K562 (cell line): ENCODE results near the gene BNIP5. TPM values are rescaled to one million over a fixed set of nuclear protein-coding genes. Genes with fewer than 3 reads are reported as not detected.

Experiments used
- CBX1 ChIP-seq: sonication (generic); IDR thresholded peaks from 2 replicates; pipeline ENCODE4 v1.6.1; 2016; ENCODE audit warnings: antibody characterized with exemption, low read depth, mild to moderate bottlenecking
- CBX8 ChIP-seq: fragments of 200-600 bp; sonication (generic); IDR thresholded peaks from 2 replicates; pipeline ENCODE4 v1.6.1; 2012; ENCODE audit warnings: borderline replicate concordance, mixed run types, low read depth, mild to moderate bottlenecking, moderate library complexity, mixed read lengths, low read length, control low read depth, inconsistent platforms; ENCODE audit not compliant: poor library complexity, severe bottlenecking; ENCODE audit errors: extremely low read depth
- FOXP1 ChIP-seq: sonication (generic); formaldehyde crosslinking; IDR thresholded peaks from 2 replicates; pipeline ENCODE4 v1.8.0; 2022; ENCODE audit warnings: mild to moderate bottlenecking, missing genetic modification reagents
- HDAC1 ChIP-seq, 2 experiments: fragments of 450-650 bp; IDR thresholded peaks; 2 replicates each; pipeline ENCODE4 v1.6.1; 2016 to 2017; ENCODE audit warnings: inconsistent platforms in 1 of 2, mild to moderate bottlenecking in 1 of 2, moderate library complexity in 1 of 2
- HIVEP1 ChIP-seq: fragments of 250-450 bp; sonication (Bioruptor Pico); IDR thresholded peaks from 2 replicates; pipeline ENCODE4 v1.4.0; 2020; ENCODE audit warnings: mild to moderate bottlenecking
- HNRNPK ChIP-seq: fragments of 200-400 bp; formaldehyde crosslinking; IDR thresholded peaks from one replicate; pipeline ENCODE4 v1.6.1; 2018; ENCODE audit warnings: mild to moderate bottlenecking, low read depth, low read length; ENCODE audit not compliant: poor library complexity, severe bottlenecking
- KAT7 ChIP-seq: sonication (generic); formaldehyde crosslinking; IDR thresholded peaks from 2 replicates; pipeline ENCODE4 v1.8.0; 2022; ENCODE audit warnings: missing genetic modification reagents, mild to moderate bottlenecking, borderline replicate concordance
- LCOR ChIP-seq: sonication (generic); formaldehyde crosslinking; IDR thresholded peaks from 2 replicates; pipeline ENCODE4 v1.8.0; 2022; ENCODE audit warnings: mild to moderate bottlenecking, missing genetic modification reagents
- MCM5 ChIP-seq: fragments of 450-650 bp; IDR thresholded peaks from 2 replicates; pipeline ENCODE4 v1.6.1; 2016; ENCODE audit warnings: low read depth
- NONO ChIP-seq, 2 experiments: fragments of 200-400 bp in 1 of 2; fragments of 450-650 bp in 1 of 2; formaldehyde crosslinking in 1 of 2; IDR thresholded peaks; 2 replicates each; pipeline ENCODE4 v1.6.1; 2017; ENCODE audit warnings: low read depth in 2 of 2, mild to moderate bottlenecking in 2 of 2, moderate library complexity in 2 of 2, low read length in 1 of 2
- NR2C1 ChIP-seq, 2 experiments: fragments of 450-650 bp; IDR thresholded peaks; 2 replicates each; pipeline ENCODE4 v1.6.1; 2017; ENCODE audit warnings: mild to moderate bottlenecking in 2 of 2, antibody characterized with exemption in 1 of 2, inconsistent platforms in 1 of 2, missing compliant biosample characterization in 1 of 2, missing genetic modification characterization in 1 of 2
- OTX1 ChIP-seq: fragments of 450-650 bp; formaldehyde crosslinking; IDR thresholded peaks from 2 replicates; pipeline ENCODE4 v1.4.0; 2022; ENCODE audit warnings: mild to moderate bottlenecking
- POLR2H ChIP-seq: IDR thresholded peaks from 2 replicates; pipeline ENCODE4 v1.6.1; 2016; ENCODE audit warnings: missing genetic modification characterization, low read depth, mild to moderate bottlenecking, control low read depth, missing compliant biosample characterization, moderate library complexity
- PYGO2 ChIP-seq: fragments of 450-650 bp; IDR thresholded peaks from 2 replicates; pipeline ENCODE4 v1.6.1; 2016; ENCODE audit warnings: mild to moderate bottlenecking, missing genetic modification characterization, moderate library complexity, missing compliant biosample characterization
- RBM39 ChIP-seq: fragments of 200-400 bp; formaldehyde crosslinking; optimal IDR thresholded peaks from 2 replicates; pipeline ENCODE3; 2018; ENCODE audit warnings: low read depth, low read length
- SIN3A ChIP-seq, 2 experiments: fragments of 150-350 bp in 1 of 2; IDR thresholded peaks; 2 replicates each; pipeline ENCODE4 v1.6.1; 2011 to 2016; ENCODE audit warnings: borderline replicate concordance in 2 of 2, low read depth in 2 of 2, low read length in 2 of 2, mild to moderate bottlenecking in 2 of 2, moderate library complexity in 2 of 2; ENCODE audit not compliant: control insufficient read depth in 1 of 2
- TEAD1 ChIP-seq, 2 experiments: fragments of 450-650 bp in 1 of 2; sonication (generic) in 1 of 2; formaldehyde crosslinking; IDR thresholded peaks; 2 replicates each; pipeline versions ENCODE4 v1.4.0 to v1.8.0; 2020 to 2022; ENCODE audit warnings: mild to moderate bottlenecking in 2 of 2, missing genetic modification reagents in 1 of 2
- TSC22D4 ChIP-seq: fragments of 450-650 bp; IDR thresholded peaks from 2 replicates; pipeline ENCODE4 v1.6.1; 2016; ENCODE audit warnings: missing genetic modification characterization, missing biosample characterization, control low read depth
- ZNF561 ChIP-seq: fragments of 450-650 bp; formaldehyde crosslinking; conservative IDR thresholded peaks from 2 replicates; pipeline ENCODE4 v1.4.0; 2020; ENCODE audit warnings: mild to moderate bottlenecking, moderate library complexity
- ZNF668 ChIP-seq: fragments of 250-450 bp; sonication (Bioruptor Pico); IDR thresholded peaks from 2 replicates; pipeline ENCODE4 v1.8.0; 2022; ENCODE audit warnings: mild to moderate bottlenecking, inconsistent platforms
- ZNF780A ChIP-seq: fragments of 250-450 bp; sonication (Bioruptor Pico); IDR thresholded peaks from 2 replicates; pipeline ENCODE4 v1.5.0; 2021; ENCODE audit warnings: mild to moderate bottlenecking
- ZSCAN29 ChIP-seq: fragments of 450-650 bp; IDR thresholded peaks from 2 replicates; pipeline ENCODE4 v1.6.1; 2017
- ZZZ3 ChIP-seq: fragments of 450-650 bp; IDR thresholded peaks from 2 replicates; pipeline ENCODE4 v1.6.1; 2016; ENCODE audit warnings: antibody characterized with exemption, mild to moderate bottlenecking, moderate library complexity
- polyA plus RNA-seq, 8 experiments: library from polyadenylated mRNA; depleted of rRNA in 4 of 8; stranded (reverse) in 5 of 8; unstranded in 3 of 8; fragments of >200 nt; fragmentation: Nextera tagmentation in 2 of 8; fragmentation: Illumina TruSeq in 1 of 8; extraction: Ambion mirVana in 2 of 8; extraction: Trizol in 1 of 8; gene quantifications; 2 replicates each; pipeline versions ENCODE4 v1.2.1 to v1.2.3, GENCODE V29; 2011 to 2014; ENCODE audit warnings: inconsistent platforms in 1 of 8, missing spikeins in 1 of 8
- total RNA-seq, 7 experiments: library from RNA; depleted of rRNA in 6 of 7; stranded (reverse); fragments of >200 nt in 6 of 7; fragmentation: Illumina TruSeq in 2 of 7; extraction: Trizol in 2 of 7; gene quantifications; 2 replicates each; pipeline versions ENCODE4 v1.2.1 to v1.2.3, GENCODE V29; 2011 to 2021; ENCODE audit warnings: low replicate concordance in 1 of 7
- TF ChIP-seq, protein P1 (sequence below): fragments of 450-650 bp; IDR thresholded peaks from 2 replicates; pipeline ENCODE4 v1.6.1; 2018; ENCODE audit warnings: mild to moderate bottlenecking, low read depth; ENCODE audit not compliant: partially characterized antibody
- TF ChIP-seq, protein P2 (sequence below): fragments of 250-450 bp; sonication (Bioruptor Pico); IDR thresholded peaks from 2 replicates; pipeline ENCODE4 v1.8.0; 2022; ENCODE audit warnings: inconsistent platforms

BNIP5 gene
- total and polyA plus RNA-seq, 9 of the 15 experiments (the other 6 are each of a cell fraction or from before 2014, with no cell fraction given): not detected

DNA sequence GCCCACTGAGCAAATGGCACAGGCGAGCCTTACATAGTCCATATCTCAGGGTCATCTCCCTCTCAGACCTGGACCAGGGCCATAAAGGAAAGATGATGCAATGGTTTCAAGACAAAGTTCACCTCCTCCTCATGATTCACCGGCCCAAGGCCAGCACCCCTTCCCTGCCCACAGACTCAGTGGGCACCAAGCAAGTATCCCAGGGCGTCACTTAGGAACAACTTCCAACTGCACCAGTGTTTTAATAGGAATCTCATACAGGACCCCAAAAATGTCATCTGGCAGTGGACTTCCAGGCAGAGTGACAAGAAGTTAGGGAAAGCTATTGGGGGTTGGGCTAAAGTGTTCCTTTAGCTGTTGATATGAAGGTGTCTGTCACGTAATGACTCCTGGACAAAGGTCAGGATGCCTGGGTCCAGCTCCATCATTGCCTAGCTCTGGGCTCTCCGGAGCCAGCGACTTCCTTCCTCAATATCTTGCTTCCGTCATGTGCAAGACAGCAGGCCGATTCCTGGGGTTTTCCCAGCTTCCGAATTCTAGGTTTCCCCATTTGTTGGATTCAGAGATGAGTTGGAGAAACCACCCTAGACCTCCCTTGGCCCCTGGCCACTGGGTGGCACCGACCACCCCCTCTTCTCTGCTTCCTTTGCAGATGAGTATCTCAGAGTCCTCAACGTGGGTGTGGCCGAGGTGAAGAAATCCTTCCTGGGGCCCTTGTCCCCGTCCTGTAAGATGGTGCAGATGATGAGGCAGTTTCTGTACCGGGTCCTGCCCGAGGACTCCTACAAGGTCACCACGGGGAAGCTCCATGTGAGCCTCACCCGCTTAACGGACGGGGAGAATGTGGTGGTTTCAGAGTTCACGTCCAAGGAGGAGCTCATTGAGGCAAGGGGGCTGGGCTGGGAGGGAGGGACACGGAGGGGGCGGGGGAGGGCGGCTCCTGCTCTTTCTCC, 45.7 kb downstream of the BNIP5 start (continued):
- TF ChIP-seq ZNF780A (no peak), ZZZ3 (no peak), FOXP1 (CRISPR knock-in tag) (no peak), TSC22D4 (tag) (no peak), KAT7 (CRISPR knock-in tag) (no peak), OTX1 (CRISPR knock-in tag) (no peak), MCM5 (no peak), ZSCAN29 (no peak), RBM39 (no peak), LCOR (CRISPR knock-in tag) (no peak), HNRNPK (no peak), NR2C1 (IDR thresholded peaks at IDR 0.05) (no peak), NR2C1 (tag; IDR thresholded peaks at IDR 0.05) (peak; percentile 68), SIN3A (IDR thresholded peaks at IDR 0.05; ENCODE audit: borderline replicate concordance in 2 of 2, control insufficient read depth in 1 of 2, low read depth in 2 of 2, low read length in 2 of 2) (no peak), NONO (IDR thresholded peaks at IDR 0.05; ENCODE audit: low read depth in 2 of 2, low read length in 1 of 2) (no peak), HIVEP1 (CRISPR knock-in tag) (no peak), PYGO2 (tag) (no peak), ZNF561 (CRISPR knock-in tag) (no peak), CBX1 (no peak), ZNF668 (CRISPR knock-in tag) (no peak), POLR2H (tag) (peak; percentile 41; the same call in 1 of the 2 replicates), HDAC1 (IDR thresholded peaks at IDR 0.05) (0 out of 4 replicates have a peak, but pooled peaks of 1 of the 2 experiments have one; percentile 4), TEAD1 (CRISPR knock-in tag; IDR thresholded peaks at IDR 0.05) (no peak), CBX8 (no peak)
- TF ChIP-seq, protein P1, sequence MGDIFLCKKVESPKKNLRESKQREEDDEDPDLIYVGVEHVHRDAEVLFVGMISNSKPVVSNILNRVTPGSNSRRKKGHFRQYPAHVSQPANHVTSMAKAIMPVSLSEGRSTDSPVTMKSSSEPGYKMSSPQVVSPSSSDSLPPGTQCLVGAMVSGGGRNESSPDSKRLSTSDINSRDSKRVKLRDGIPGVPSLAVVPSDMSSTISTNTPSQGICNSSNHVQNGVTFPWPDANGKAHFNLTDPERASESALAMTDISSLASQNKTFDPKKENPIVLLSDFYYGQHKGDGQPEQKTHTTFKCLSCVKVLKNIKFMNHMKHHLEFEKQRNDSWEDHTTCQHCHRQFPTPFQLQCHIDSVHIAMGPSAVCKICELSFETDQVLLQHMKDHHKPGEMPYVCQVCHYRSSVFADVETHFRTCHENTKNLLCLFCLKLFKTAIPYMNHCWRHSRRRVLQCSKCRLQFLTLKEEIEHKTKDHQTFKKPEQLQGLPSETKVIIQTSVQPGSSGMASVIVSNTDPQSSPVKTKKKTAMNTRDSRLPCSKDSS: no peak
- TF ChIP-seq, protein P2, sequence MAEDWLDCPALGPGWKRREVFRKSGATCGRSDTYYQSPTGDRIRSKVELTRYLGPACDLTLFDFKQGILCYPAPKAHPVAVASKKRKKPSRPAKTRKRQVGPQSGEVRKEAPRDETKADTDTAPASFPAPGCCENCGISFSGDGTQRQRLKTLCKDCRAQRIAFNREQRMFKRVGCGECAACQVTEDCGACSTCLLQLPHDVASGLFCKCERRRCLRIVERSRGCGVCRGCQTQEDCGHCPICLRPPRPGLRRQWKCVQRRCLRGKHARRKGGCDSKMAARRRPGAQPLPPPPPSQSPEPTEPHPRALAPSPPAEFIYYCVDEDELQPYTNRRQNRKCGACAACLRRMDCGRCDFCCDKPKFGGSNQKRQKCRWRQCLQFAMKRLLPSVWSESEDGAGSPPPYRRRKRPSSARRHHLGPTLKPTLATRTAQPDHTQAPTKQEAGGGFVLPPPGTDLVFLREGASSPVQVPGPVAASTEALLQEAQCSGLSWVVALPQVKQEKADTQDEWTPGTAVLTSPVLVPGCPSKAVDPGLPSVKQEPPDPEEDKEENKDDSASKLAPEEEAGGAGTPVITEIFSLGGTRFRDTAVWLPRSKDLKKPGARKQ (CRISPR knock-in tag): no peak
